HepG2 (cell line): ENCODE results near the gene AFF2.

Source experiments
- CTCF ChIP-seq: sonication (generic); formaldehyde crosslinking; IDR thresholded peaks from 2 replicates; pipeline ENCODE4 v1.5.0; 2020; ENCODE audit warnings: mild to moderate bottlenecking, missing genetic modification reagents, moderate library complexity
- DDIT3 ChIP-seq: sonication (generic); formaldehyde crosslinking; IDR thresholded peaks from 2 replicates; pipeline ENCODE4 v1.4.0; 2020; ENCODE audit warnings: mild to moderate bottlenecking, missing genetic modification reagents
- HES4 ChIP-seq: sonication (generic); formaldehyde crosslinking; IDR thresholded peaks from 2 replicates; pipeline ENCODE4 v1.9.0; 2021; ENCODE audit warnings: mild to moderate bottlenecking, missing genetic modification reagents, borderline replicate concordance
- MYC ChIP-seq: sonication (generic); formaldehyde crosslinking; IDR thresholded peaks from 2 replicates; pipeline ENCODE4 v1.9.0; 2021; ENCODE audit warnings: missing genetic modification reagents, borderline replicate concordance
- PATZ1 ChIP-seq: sonication (generic); formaldehyde crosslinking; IDR thresholded peaks from 2 replicates; pipeline ENCODE4 v1.4.0; 2020; ENCODE audit warnings: missing genetic modification reagents
- RNF219 ChIP-seq: sonication (generic); formaldehyde crosslinking; IDR thresholded peaks from 2 replicates; pipeline ENCODE4 v1.5.0; 2020; ENCODE audit warnings: mild to moderate bottlenecking, missing genetic modification reagents
- TCF7L2 ChIP-seq: IDR thresholded peaks from 2 replicates; pipeline ENCODE4 v1.6.1; 2011; ENCODE audit warnings: mild to moderate bottlenecking, low read depth, low read length, moderate library complexity
- ZFP37 ChIP-seq: sonication (generic); formaldehyde crosslinking; IDR thresholded peaks from 2 replicates; pipeline ENCODE4 v1.4.0; 2020; ENCODE audit warnings: missing genetic modification reagents, borderline replicate concordance
- ZNF251 ChIP-seq: sonication (generic); formaldehyde crosslinking; IDR thresholded peaks from 2 replicates; pipeline ENCODE4 v1.9.0; 2021; ENCODE audit warnings: mild to moderate bottlenecking, missing genetic modification reagents

- TF ChIP-seq RNF219 (CRISPR knock-in tag) (no peak), ZNF251 (CRISPR knock-in tag) (no peak), HES4 (CRISPR knock-in tag) (no peak), CTCF (CRISPR knock-in tag) (no peak), PATZ1 (no peak), MYC (CRISPR knock-in tag) (no peak), DDIT3 (CRISPR knock-in tag) (no peak), TCF7L2 (no peak), ZFP37 (no peak)
These were observed 164.6 kb downstream of the AFF2 start for GRCh38 chrX:148664995-148665394.
